ENCODE results near the gene BSPRY.
"Not testable (repeated sequence)": the region's sequence is repeated elsewhere in the genome, so short reads cannot be mapped to it uniquely, and the experiment has no call there.

BSPRY gene

GRCh38 chr9:113370806-113371325, 21.5 kb downstream of the BSPRY start:
- no peak for DNase-seq

GRCh38 chr9:113372059-113372458, 22.7 kb downstream of the BSPRY start:
- DNase-seq = no peak

GRCh38 chr9:113373256-113373655, 23.9 kb downstream of the BSPRY start:
- DNase-seq = no peak

GRCh38 chr9:113373676-113374392, 24.5 kb downstream of the BSPRY start:
- DNase-seq = no peak

- DNase-seq = peak; percentile 37 to 38
Measured at GRCh38 chr9:113375057-113376023, 26.0 kb downstream of the BSPRY start.

- DNase-seq = peak; percentile 87 to 90
Measured at GRCh38 chr9:113376634-113377567, 27.6 kb downstream of the BSPRY start, which contains the start of gene HDHD3. Gene HDHD3, minus strand, starts transcription at chr9:113376986. Its CDS starts 2,632 bp downstream, at chr9:113374354.

- DNase-seq = not testable (repeated sequence)
Measured at GRCh38 chr9:113379094-113379828, 29.9 kb downstream of the BSPRY start.

GRCh38 chr9:113379829-113380210, 30.5 kb downstream of the BSPRY start:
- not testable (repeated sequence) for DNase-seq

GRCh38 chr9:113380869-113381378, 31.6 kb downstream of the BSPRY start:
- no peak for DNase-seq

GRCh38 chr9:113381441-113381840, 32.1 kb downstream of the BSPRY start:
- DNase-seq = not testable (repeated sequence)

GRCh38 chr9:113381909-113382411, 32.6 kb downstream of the BSPRY start:
- DNase-seq = no peak

GRCh38 chr9:113386571-113387393, 37.4 kb downstream of the BSPRY start:
- no peak for DNase-seq

- DNase-seq = no peak
Measured at GRCh38 chr9:113387560-113388230, 38.4 kb downstream of the BSPRY start.

GRCh38 chr9:113388833-113389232, 39.5 kb downstream of the BSPRY start:
- DNase-seq = no peak

GRCh38 chr9:113389451-113389850, 40.1 kb downstream of the BSPRY start:
- no peak for DNase-seq

- DNase-seq = no peak
Measured at GRCh38 chr9:113390192-113390960, 41.0 kb downstream of the BSPRY start.

- no peak for DNase-seq
Measured at GRCh38 chr9:113391917-113392316, 42.6 kb downstream of the BSPRY start.

GRCh38 chr9:113393281-113393680, 43.9 kb downstream of the BSPRY start:
- DNase-seq = no peak
